Adrenal gland (tissue), 5 donors: ENCODE data around the gene POLR2A.

Source experiments
- CTCF ChIP-seq, 6 experiments: fragments of 450-650 bp in 4 of 6; fragments of 200-600 bp in 2 of 6; sonication (generic) in 1 of 6; IDR thresholded peaks; 1 replicate in 5 of 6; 2 replicates in 1 of 6; pipeline versions ENCODE4 v1.5.1 to v1.8.0; 2016 to 2021; ENCODE audit warnings: antibody characterized with exemption in 6 of 6, mild to moderate bottlenecking in 2 of 6, moderate library complexity in 1 of 6
- POLR2A ChIP-seq, 2 donors: fragments of 450-650 bp; IDR thresholded peaks; one replicate each; pipeline ENCODE4 v1.6.1; 2017; ENCODE audit warnings: antibody characterized with exemption in 2 of 2, mild to moderate bottlenecking in 2 of 2, moderate library complexity in 1 of 2
- donor health status: DM: no; HTN: no; CAD: no.

GRCh38 chr17:7475764-7476422, 8.3 kb upstream of the POLR2A start:
- TF ChIP-seq CTCF (IDR thresholded peaks at IDR 0.05) (no peak), POLR2A (IDR thresholded peaks at IDR 0.05) (peak in 1 of 2 donors; percentile 47)
